Sigmoid colon (tissue), 3 donors: ENCODE results near the gene MPP3.

Experiments
- POLR2A ChIP-seq, 2 donors: fragments of 450-650 bp; IDR thresholded peaks; one replicate each; pipeline ENCODE4 v1.6.1; 2016; ENCODE audit warnings: antibody characterized with exemption in 2 of 2, mild to moderate bottlenecking in 2 of 2, moderate library complexity in 2 of 2
- TF ChIP-seq, protein P1 (sequence below), 4 experiments: fragments of 450-650 bp in 3 of 4; fragments of 200-600 bp in 1 of 4; IDR thresholded peaks; one replicate each; pipeline ENCODE4 v1.5.1; 2016 to 2019; ENCODE audit warnings: antibody characterized with exemption in 4 of 4, mild to moderate bottlenecking in 3 of 4, moderate library complexity in 2 of 4

DNA sequence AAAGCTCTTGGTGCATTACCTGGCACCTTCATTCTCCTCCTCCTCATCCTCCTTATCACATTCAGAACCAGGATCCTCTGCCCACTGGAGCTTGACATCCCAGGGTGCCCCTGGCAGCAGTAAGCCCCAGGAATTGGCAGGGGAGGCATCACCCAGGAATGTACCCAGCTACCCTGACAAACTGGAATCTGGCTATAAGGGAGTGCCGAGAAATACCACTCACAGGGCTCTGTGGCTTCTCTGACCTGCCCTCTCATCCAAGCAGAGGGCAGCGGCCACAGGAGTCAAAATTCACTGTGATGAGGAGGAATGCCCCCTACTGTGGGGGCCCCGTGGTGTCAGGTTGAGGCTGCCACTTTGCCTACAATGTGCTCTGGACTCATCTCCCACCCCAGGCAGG is 19.6 kb downstream of the MPP3 start:
- TF ChIP-seq, protein P1, sequence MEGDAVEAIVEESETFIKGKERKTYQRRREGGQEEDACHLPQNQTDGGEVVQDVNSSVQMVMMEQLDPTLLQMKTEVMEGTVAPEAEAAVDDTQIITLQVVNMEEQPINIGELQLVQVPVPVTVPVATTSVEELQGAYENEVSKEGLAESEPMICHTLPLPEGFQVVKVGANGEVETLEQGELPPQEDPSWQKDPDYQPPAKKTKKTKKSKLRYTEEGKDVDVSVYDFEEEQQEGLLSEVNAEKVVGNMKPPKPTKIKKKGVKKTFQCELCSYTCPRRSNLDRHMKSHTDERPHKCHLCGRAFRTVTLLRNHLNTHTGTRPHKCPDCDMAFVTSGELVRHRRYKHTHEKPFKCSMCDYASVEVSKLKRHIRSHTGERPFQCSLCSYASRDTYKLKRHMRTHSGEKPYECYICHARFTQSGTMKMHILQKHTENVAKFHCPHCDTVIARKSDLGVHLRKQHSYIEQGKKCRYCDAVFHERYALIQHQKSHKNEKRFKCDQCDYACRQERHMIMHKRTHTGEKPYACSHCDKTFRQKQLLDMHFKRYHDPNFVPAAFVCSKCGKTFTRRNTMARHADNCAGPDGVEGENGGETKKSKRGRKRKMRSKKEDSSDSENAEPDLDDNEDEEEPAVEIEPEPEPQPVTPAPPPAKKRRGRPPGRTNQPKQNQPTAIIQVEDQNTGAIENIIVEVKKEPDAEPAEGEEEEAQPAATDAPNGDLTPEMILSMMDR (IDR thresholded peaks at IDR 0.05): no peak
- TF ChIP-seq POLR2A (IDR thresholded peaks at IDR 0.05): no peak
